ENCODE measurements around the gene MYO19.
"Not testable (repeated sequence)": the region's sequence is repeated elsewhere in the genome, so short reads cannot be mapped to it uniquely, and the experiment has no call there.

MYO19 gene

GRCh38 chr17:36461330-36462110 is 73.1 kb downstream of the MYO19 start:
- no peak for DNase-seq

DNA sequence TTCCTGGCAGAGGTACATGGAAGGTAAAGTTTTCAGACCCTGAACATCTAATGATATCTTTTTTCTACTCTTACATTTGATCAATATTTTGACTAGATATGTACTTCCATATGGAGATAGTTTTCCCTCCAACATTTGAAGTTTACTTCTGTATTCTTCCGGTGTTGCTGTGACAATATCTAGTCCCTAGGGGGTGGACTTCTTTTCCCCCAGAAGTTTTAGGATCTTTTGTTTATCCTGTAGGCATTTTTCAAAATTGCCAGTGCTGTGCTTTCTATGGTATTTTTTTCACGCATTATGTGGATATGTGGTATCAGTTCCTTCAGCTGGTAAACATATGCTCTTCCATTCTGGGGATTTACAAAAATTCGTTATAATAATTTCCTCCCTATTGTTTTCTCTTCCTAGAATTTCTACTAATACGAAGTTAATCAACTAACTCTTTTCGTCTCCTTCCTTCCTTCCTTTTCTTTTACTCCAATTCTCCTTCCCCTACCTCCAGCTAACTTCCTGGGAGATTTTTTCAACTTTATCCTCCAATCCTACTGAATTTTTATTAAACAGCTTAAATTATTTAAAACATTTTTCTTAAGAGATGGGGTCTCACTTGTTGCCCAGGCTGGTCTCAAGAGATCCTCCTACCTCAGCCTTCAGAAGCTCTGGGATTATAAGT is 74.3 kb downstream of the MYO19 start:
- DNase-seq, result no peak

DNA sequence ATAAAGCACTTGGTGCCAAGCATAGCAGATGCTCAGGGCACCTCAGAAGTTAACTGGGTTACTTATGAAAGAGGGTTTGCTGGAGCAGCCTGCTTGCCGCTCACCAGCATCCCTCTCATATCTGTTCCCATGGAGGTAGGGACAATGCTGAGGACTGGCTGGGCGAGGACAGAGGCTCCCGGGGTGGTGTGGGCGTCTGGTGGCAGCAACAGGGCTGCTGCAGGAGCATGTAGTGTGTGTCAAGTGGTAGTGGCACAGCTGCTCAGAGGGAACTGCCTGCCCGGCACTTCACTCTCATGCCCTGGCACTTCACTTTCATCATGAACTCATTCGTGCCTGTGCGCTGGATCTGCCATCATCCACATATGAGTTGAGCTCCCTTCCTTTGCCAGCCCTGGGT is 75.1 kb downstream of the MYO19 start:
- no peak for DNase-seq

DNA sequence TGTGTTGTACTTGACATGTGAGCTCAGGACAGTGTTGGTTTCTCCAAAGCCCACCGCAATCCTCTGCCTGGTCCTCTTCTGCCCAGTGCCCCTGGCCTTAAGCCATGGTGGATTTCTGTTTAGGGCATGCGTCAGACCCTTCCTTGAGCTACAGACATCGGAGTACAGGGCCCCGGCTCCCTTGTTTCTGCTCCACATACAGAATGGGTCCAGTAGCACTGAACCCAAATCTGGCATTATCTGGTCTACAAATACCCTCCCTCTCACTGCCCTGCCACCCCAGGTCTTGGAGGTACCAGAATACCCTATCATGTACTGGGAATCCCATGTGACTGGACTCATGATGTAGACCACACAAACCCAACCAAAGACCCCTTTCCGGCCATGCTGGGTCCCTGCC is 75.6 kb downstream of the MYO19 start:
- DNase-seq, result no peak

DNA sequence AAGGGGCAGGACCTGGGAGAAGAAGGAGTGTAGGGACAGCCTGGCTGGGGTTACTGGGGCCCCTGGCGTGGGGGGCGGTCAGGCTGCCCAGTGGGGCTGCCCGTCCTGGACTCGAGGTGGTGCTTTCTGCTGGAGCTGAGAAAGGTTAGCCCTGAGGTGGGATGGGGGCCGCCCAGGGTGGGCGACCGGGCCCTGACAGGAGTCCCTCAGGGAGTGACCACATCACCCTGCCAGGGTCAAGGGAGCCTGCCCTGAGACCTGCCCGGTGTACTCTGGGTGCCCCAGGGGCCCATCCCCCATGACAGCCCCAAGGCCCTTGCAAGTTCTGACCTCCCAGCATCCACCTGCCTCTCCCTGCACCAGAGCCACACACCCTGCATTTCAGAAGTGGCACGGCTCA is 77.0 kb downstream of the MYO19 start:
- not testable (repeated sequence) for DNase-seq

DNA sequence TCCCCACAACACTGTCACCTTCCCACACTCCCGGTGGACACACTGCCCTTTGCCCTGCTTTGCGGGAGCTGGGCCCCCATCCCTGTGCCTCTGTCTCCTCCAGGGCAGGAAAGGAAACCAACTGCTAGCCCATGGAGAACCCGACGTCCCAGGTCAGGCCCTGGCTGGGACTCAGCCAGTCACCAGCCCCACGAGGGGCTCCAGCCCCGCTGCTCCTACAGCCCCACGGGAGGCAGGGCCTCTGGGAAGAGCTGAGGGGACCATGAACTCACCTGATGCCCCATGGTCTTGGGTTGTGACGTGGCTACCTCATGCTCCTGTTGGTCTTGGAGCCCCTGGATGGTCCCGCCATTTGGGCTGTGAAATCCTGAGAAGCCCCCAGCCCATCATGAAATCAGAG is 81.8 kb downstream of the MYO19 start:
- DNase-seq, result not testable (repeated sequence)

DNA sequence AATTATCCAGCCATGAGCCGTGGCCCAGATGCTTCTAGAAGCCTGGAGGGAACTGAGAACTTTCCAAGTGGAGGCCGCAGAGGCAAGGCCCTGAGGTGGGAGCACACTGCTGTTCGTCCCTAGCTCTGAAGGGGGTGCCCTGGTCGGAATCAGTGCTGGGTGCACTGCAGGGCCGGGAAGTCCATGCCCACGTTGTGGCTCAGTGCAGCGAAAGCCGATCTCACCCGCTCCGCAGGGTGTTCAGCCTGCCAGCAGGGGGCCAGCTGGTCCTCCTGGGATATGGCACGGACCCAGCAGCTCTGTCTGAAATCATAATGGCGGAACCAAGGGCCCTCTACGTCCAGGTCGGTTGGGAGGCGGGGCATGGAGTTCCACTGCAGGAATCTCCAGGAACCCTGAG is 84.7 kb downstream of the MYO19 start:
- DNase-seq, result not testable (repeated sequence)
